ENCODE results near the gene MEPCE.

DNA sequence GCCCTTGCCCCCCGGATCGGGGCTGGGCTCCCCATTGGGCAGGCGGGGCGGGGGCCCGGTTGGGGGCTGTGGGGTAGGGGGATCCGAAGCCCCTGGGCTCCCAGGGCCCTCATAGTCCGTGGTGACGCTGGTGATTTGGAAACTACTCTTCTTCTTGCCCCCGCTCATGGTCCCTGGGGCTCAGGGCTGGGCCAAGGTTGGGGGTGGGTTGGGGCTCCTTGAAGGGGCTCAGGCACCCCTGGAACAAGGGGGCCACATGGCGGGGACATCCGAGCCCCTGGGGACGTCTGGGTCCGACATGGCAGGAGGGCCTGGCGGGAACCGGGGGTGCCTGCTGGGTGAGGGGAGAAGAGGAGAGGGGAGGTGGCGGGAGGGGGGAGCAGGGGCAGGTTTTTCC lies 48.2 kb downstream of the MEPCE start:
- TF ChIP-seq, protein P1, sequence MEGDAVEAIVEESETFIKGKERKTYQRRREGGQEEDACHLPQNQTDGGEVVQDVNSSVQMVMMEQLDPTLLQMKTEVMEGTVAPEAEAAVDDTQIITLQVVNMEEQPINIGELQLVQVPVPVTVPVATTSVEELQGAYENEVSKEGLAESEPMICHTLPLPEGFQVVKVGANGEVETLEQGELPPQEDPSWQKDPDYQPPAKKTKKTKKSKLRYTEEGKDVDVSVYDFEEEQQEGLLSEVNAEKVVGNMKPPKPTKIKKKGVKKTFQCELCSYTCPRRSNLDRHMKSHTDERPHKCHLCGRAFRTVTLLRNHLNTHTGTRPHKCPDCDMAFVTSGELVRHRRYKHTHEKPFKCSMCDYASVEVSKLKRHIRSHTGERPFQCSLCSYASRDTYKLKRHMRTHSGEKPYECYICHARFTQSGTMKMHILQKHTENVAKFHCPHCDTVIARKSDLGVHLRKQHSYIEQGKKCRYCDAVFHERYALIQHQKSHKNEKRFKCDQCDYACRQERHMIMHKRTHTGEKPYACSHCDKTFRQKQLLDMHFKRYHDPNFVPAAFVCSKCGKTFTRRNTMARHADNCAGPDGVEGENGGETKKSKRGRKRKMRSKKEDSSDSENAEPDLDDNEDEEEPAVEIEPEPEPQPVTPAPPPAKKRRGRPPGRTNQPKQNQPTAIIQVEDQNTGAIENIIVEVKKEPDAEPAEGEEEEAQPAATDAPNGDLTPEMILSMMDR (IDR thresholded peaks at IDR 0.05 in 8 of 11, conservative IDR thresholded peaks at IDR 0.05 in 3 of 11), result no peak
- TF ChIP-seq POLR2A (IDR thresholded peaks at IDR 0.05), result no peak

All from spleen (tissue), 7 donors.